Measurements from ENCODE around the gene PLA2R1.
"Not testable (repeated sequence)": the region's sequence is repeated elsewhere in the genome, so short reads cannot be mapped to it uniquely, and the experiment has no call there.

- TF ChIP-seq CTCF (conservative IDR thresholded peaks at IDR 0.05 in 1 of 2, IDR thresholded peaks at IDR 0.05 in 1 of 2; ENCODE audit: low read depth in 1 of 2, low read length in 2 of 2); EZH2 (IDR thresholded peaks at IDR 0.05; ENCODE audit: low read length, missing control alignments): not testable (repeated sequence)
Measured at GRCh38 chr2:159970548-159970947, 91.9 kb downstream of the PLA2R1 start.

Data from fibroblast of lung (primary cell).